GM12892 (cell line): Measurements from ENCODE around the gene SOBP.

ENCODE experiments used
- DNase-seq: peaks from one replicate; pipeline ENCODE4 v3.0.0; 2011; ENCODE audit not compliant: insufficient read length
- FAIRE-seq: peaks from 2 replicates; lab custom pipeline; 2011; peaks lifted over from hg19 to GRCh38; lab: Jason Lieb, UNC
- POLR2A ChIP-seq: IDR thresholded peaks from 2 replicates; pipeline ENCODE4 v1.6.1; 2011; ENCODE audit warnings: low read depth, low read length, control low read depth
- POLR2AphosphoS5 ChIP-seq: IDR thresholded peaks from 2 replicates; pipeline ENCODE4 v1.6.1; 2011; ENCODE audit warnings: low read depth, low read length, control low read depth
- TAF1 ChIP-seq: IDR thresholded peaks from 2 replicates; pipeline ENCODE4 v1.6.1; 2011; ENCODE audit warnings: low read depth, mild to moderate bottlenecking, control low read depth, low read length, borderline replicate concordance

Gene SOBP

DNA sequence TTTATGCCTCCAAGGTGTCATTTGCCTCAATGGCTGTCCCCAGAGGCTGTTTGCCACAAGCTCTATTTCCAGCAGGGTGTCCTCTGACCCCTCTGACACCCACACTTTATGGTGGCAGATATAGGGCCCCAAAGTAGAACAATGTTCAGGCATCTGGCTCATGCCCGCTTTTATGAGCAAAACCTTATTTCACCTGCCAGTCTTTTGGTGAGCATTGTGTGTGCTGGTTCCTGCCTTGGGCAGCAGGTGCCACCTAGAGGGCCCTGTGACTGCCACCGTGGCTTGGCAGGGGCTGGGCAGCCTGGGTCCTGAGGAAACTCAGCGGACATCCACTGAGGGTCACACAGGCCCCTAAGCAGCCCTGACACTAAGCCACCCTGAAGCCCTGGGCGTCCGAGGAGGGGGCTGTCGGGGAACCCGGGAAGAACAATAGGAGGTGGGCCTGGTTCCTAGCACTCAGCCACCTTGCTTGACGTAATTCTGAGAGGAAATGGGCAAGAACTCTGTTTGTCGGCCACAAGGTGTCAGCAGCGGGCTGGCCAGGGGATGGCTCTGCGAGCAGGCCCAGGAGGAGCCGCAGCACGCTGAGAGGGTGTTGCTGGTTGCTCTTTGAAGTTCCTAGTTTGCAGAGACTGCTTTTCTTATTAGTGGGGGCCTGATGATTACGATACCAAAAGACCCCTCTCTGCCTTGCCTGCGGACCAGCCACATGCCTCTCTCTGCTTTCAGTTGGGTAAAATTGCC, 185.2 kb downstream of the SOBP start:
- TF ChIP-seq POLR2A, result no peak
- TF ChIP-seq POLR2AphosphoS5, result no peak
- TF ChIP-seq TAF1, result no peak
- DNase-seq, result peak; percentile 64
- FAIRE-seq, result peak; percentile 97

DNA sequence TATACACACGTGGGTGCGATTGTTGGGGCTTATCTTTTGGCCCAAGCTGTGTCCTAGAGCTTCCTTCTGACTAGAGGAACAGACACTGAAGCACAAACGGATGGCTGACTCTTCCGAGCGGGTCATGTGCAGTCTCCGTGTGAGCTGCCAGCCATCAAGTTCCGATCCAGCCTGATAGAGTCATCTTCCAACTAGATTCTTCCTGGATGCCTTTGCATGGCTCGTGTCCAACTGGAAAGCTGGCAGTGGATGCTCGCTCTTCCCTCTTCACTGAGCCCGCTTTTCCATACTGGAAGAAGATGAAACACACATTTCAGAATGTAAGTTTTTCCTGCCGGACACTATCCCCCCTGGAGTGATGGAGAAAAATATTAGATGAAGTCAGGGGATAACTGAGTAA, 186.1 kb downstream of the SOBP start:
- TF ChIP-seq TAF1 (no peak), POLR2A (no peak), POLR2AphosphoS5 (no peak)
- DNase-seq (no peak), FAIRE-seq (no peak)

DNA sequence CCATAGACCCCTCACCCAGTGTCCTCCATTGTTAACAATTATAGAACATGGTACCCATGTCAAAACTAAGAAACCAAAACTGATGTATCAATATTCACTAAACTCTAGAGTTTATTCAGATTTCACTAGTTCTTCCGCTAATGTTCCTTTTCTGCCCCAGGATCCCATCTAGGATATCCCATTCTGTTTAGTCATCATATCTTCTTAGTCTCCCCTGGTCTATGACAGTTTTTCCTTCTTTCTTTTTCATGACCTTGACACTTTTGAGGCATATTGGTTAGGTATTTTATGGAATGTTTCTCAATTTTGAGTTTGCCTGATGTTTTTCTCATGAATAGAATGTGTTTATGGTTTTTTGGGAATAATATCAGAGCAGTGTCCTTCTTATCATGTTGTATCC, 187.5 kb downstream of the SOBP start:
- no peak for DNase-seq
- no peak for FAIRE-seq

DNA sequence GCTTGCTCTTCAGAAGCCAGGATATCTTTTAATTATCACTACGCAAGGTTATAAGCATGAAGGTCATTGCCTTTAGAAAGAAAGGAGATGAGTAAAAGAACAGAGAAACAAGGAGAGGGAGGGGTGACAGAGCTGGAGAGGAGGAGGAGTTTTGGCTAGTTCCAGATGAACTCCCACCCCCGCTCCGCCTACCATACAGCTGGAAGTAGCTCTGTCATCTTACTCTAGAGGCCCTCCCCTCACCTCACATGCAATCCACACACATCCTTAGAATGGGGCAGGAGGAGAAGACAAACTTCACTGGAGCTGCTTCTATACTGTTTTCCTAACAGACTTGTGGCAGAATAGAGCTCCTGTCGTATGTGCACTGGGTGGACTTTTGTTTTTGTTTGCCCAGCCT, 189.5 kb downstream of the SOBP start:
- FAIRE-seq, result no peak

More for the DNA sequence above, 187.5 kb downstream of the SOBP start:
- TF ChIP-seq POLR2A (no peak), POLR2AphosphoS5 (no peak), TAF1 (no peak)

DNA sequence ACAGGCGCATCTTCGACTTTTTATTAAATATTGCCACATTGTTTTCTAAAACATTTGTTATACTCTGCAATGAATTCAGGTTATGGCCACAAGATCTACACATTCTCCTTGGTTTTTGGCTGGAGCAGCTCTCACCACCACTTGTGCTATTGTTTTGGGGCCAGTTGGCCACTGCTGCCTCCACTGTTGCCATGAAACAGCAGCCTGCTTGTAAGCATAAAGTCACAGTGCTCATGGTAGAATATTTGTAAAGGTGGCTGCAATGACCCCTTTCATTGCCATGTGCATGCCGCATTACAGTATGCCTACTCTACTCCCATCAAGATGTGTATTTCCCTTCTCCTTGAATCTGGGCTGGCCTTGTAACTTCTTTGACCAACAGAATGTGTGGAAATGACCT, 192.8 kb downstream of the SOBP start:
- TF ChIP-seq POLR2A (no peak), TAF1 (no peak), POLR2AphosphoS5 (no peak)
- no peak for DNase-seq
- no peak for FAIRE-seq

More for the DNA sequence above, 189.5 kb downstream of the SOBP start:
- TF ChIP-seq POLR2A, result no peak
- no peak for TF ChIP-seq POLR2AphosphoS5
- no peak for TF ChIP-seq TAF1
- no peak for DNase-seq

DNA sequence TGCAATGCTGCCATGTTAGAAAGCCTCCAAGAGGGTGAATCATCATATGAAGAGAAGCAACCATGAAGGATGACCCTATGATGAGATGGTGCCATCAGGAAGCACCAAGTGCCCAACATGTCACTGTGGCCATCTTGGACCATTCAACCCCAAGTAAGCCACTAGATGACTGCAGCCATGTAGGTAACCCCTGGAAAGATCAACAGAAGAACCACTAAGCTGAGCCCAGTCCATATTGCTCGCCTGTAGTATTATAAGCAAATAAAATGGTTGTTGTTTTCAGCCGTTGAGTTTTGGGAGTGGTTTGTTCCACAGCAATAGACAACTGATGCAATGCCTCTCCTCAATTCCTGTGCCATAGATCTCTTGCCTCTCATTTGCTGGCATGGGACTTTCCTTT, 193.3 kb downstream of the SOBP start:
- DNase-seq (no peak), FAIRE-seq (no peak)
- TF ChIP-seq POLR2AphosphoS5, result no peak
- TF ChIP-seq TAF1, result no peak
- no peak for TF ChIP-seq POLR2A

DNA sequence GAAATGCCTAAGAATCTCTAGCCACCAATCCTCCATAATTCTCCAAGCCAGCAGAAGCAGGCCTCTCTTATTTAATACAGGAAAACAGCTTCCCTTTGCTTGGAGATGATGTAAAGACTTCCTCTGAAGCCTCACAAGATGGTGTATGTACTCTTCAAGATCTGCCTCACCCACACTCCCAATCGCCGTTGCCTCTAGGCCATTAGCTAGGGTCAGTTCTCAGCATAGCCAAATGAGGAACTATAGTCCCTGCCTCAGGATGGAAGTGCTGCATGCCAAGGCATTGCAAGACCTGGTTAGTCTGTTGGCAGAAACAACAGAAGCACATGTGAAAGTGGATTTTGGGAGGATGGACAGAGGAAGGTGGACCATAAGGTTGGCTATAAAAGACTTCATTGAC, 195.1 kb downstream of the SOBP start:
- no peak for TF ChIP-seq POLR2A
- TF ChIP-seq POLR2AphosphoS5, result no peak
- no peak for TF ChIP-seq TAF1
- DNase-seq (no peak), FAIRE-seq (no peak)

DNA sequence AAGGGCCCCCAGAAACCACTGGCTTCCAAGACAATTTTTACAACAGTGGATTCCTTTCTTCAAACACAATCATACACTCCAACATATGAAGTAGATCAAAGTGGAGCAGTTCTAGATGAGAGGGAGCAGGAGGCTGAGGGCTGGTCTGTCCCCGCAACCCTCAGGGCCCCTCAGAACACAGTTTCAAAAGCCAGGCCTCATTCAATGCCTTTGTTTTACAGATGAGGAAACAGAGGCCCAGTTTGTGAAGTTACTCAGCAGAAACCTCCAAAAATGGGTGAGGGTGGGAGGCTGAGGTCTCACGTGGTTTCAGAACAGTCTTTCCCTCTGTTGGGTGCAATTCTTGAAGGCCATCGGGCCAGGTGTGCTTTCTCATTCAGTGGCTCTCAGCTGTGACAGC, 199.3 kb downstream of the SOBP start:
- FAIRE-seq (no peak), DNase-seq (no peak)
- no peak for TF ChIP-seq TAF1
- TF ChIP-seq POLR2AphosphoS5, result no peak
- TF ChIP-seq POLR2A, result no peak

DNA sequence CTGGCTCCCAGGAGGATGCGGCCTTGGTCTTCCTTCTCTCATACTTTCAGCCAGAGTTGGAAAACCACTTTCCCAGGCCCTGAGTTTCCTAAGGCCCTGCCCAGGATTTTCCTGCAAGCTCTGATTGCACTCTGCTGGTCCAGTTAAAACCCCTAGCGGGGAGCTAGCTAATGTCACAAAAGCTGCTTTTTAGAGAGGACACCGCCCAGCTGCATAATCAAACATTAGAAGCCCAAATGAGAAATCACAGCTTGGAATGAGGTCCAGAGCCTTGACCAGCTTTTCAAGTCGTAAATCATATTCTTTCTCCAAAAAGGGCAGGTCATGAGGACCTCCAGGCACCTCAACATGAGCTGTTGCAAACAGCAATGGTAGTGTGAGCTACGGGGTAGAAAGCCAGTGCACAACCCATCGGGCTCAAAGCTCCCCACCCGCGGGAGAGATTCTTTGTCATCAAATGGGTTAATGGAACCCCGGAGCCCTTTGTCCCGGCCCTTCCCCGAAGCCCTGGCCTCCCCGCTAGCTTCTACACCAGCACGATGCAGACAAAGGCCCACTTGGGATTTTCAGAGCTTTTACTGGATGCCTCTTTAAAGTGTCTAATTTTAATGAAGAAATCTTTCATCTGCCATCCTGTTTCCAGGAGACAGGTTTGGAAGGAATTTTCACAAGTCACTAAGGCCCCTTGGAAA, 200.2 kb downstream of the SOBP start:
- TF ChIP-seq TAF1 (no peak), POLR2A (no peak), POLR2AphosphoS5 (no peak)
- FAIRE-seq (no peak), DNase-seq (no peak)

DNA sequence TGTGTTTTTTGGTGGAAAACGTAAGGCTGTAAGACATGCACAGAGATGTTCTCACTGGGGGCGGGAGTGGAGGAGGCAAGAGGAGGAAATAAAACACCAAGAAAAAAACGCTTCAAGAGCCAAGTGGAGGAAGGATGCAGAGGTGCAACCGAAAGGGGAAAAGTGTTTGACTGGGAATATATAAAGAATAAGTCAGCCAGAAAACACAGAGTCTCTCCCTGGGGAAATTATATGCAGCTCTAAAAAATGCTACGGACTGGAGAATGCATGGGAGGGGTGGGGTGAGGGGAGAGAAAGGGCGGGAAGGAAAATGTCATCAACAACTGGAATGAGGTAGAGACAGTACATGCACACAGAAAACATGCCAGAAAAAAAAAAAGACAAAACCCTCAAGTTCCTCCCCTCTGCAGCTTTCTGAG, 200.7 kb downstream of the SOBP start:
- DNase-seq (no peak), FAIRE-seq (no peak)
- TF ChIP-seq POLR2A (no peak), TAF1 (no peak), POLR2AphosphoS5 (no peak)

DNA sequence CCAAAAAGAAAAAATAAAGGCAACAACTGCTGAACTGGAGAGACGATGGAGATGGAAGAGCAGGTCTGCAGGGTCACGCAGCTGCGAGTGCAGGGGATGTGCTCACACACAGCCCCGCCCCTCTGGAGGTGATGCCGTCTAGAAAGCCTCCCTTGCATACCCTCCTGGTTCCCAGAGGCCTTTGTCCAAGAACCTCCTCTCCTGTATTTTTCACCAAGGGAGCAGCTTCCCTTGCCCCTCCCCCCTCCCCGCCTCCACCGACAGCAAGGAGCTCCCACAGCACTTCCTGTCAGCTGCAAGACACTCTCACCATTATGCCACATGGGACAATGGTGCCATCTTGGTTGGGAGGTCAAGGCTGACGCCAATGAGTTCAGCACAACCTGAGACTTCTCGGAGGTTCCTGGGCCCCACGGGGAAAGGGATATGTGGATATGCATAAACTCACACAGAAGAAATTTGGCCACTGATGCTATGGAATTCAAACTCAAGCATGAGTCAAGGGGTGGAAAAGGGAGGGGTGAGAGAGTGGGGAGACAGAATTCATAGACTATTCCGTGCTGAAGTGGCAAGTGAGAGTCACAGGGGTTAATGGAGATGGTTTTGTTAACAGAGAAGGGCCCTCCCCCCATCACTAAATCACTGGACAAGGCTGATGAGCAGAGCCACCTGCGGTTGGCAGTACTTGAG, 201.3 kb downstream of the SOBP start:
- DNase-seq (no peak), FAIRE-seq (no peak)
- TF ChIP-seq POLR2A, result no peak
